A549 (cell line): ENCODE results near the gene NXNL1. TPM values are rescaled to one million over a fixed set of nuclear protein-coding genes. Genes with fewer than 3 reads are reported as not detected.

Experiments
- ATAC-seq, 2 experiments: fragments of 200-7000 bp in 1 of 2; fragments of >200 bp in 1 of 2; cut with Nextera tagmentation in 1 of 2; cut with Tn5 transposase in 1 of 2; 3 replicates each; pipeline versions ENCODE4 v1.8.0 to v1.9.1; 2018 to 2020; ENCODE audit warnings: mild to moderate bottlenecking in 1 of 2, moderate library complexity in 1 of 2
- CTCF ChIA-PET: fragments of 300-600 bp; sonication (Branson Sonifier 250); formaldehyde crosslinking; extraction: SDS; loops from one replicate; lab custom pipeline; 2021; ENCODE audit warnings: antibody characterized with exemption, inconsistent platforms; lab: Yijun Ruan, JAX
- POLR2A ChIA-PET: fragments of 350-600 bp; formaldehyde crosslinking; extraction: SDS; loops from one replicate; lab custom pipeline; 2021; ENCODE audit warnings: antibody characterized with exemption, inconsistent platforms; lab: Yijun Ruan, JAX
- DNase-seq, 2 experiments: peaks; one replicate each; pipeline versions ENCODE4 v3.0.0 to v3.0.0-alpha.2; 2011 to 2016; ENCODE audit warnings: low read depth in 1 of 2, low spot score in 1 of 2
- FAIRE-seq: peaks from 2 replicates; lab custom pipeline; 2011; peaks lifted over from hg19 to GRCh38; lab: Jason Lieb, UNC
- H3K27ac ChIP-seq, 2 experiments: fragments of >200 bp; sonication (Bioruptor Twin); formaldehyde crosslinking; 3 replicates each; pipeline ENCODE4 v1.5.1; 2016 to 2017
- H3K4me1 ChIP-seq: fragments of >200 bp; sonication (Bioruptor Twin); formaldehyde crosslinking; 3 replicates; pipeline ENCODE4 v1.6.1; 2016
- H3K4me2 ChIP-seq: fragments of >200 bp; sonication (Bioruptor Twin); formaldehyde crosslinking; 3 replicates; pipeline ENCODE4 v1.6.1; 2016
- H3K4me3 ChIP-seq: fragments of >200 bp; sonication (Bioruptor Twin); formaldehyde crosslinking; 3 replicates; pipeline ENCODE4 v1.5.1; 2016
- H3K9me3 ChIP-seq: fragments of >200 bp; sonication (Bioruptor Twin); formaldehyde crosslinking; 3 replicates; pipeline ENCODE4 v1.6.1; 2016
- CBX8 ChIP-seq: fragments of 200-600 bp; sonication (generic); IDR thresholded peaks from 2 replicates; pipeline ENCODE4 v1.6.1; 2016
- CEBPB ChIP-seq, 2 experiments: fragments of >200 bp in 1 of 2; sonication (Bioruptor Twin) in 1 of 2; formaldehyde crosslinking in 1 of 2; IDR thresholded peaks; 2 replicates each; pipeline ENCODE4 v1.6.1; 2012 to 2016
- CHD2 ChIP-seq: fragments of 150-350 bp; IDR thresholded peaks from 2 replicates; pipeline ENCODE4 v1.6.1; 2014; ENCODE audit warnings: low read length; ENCODE audit not compliant: partially characterized antibody
- CHD4 ChIP-seq: fragments of 200-600 bp; sonication (generic); IDR thresholded peaks from 2 replicates; pipeline ENCODE4 v1.6.1; 2016; ENCODE audit warnings: antibody characterized with exemption, mild to moderate bottlenecking, borderline replicate concordance
- EHF ChIP-seq: fragments of 250-450 bp; sonication (Bioruptor Pico); IDR thresholded peaks from 2 replicates; pipeline ENCODE4 v1.5.0; 2020; ENCODE audit warnings: mild to moderate bottlenecking
- EHMT2 ChIP-seq: fragments of 200-600 bp; sonication (generic); IDR thresholded peaks from 2 replicates; pipeline ENCODE4 v1.6.1; 2016; ENCODE audit warnings: antibody characterized with exemption, low read depth, mild to moderate bottlenecking, moderate library complexity
- ELK1 ChIP-seq: fragments of 150-350 bp; IDR thresholded peaks from 2 replicates; pipeline ENCODE4 v1.6.1; 2014; ENCODE audit warnings: low read depth, mild to moderate bottlenecking, low read length
- ESRRA ChIP-seq: fragments of 150-350 bp; IDR thresholded peaks from 2 replicates; pipeline ENCODE4 v1.6.1; 2014; ENCODE audit warnings: mild to moderate bottlenecking, low read length, borderline replicate concordance
- HMGXB4 ChIP-seq: fragments of 250-450 bp; sonication (Bioruptor Pico); IDR thresholded peaks from 2 replicates; pipeline ENCODE4 v1.5.0; 2021; ENCODE audit warnings: mild to moderate bottlenecking, moderate library complexity, borderline replicate concordance
- HOXB13 ChIP-seq: fragments of 250-450 bp; sonication (Bioruptor Pico); IDR thresholded peaks from 2 replicates; pipeline ENCODE4 v1.5.0; 2020; ENCODE audit warnings: low read depth, mild to moderate bottlenecking, moderate library complexity
- JUN ChIP-seq, 2 experiments: fragments of >200 bp; sonication (Bioruptor Twin); formaldehyde crosslinking; IDR thresholded peaks; 2 replicates in 1 of 2; 3 replicates in 1 of 2; pipeline ENCODE4 v1.6.1; 2016 to 2017
- KDM1A ChIP-seq: fragments of 200-600 bp; sonication (generic); IDR thresholded peaks from 2 replicates; pipeline ENCODE4 v1.6.1; 2016; ENCODE audit warnings: low read depth, mild to moderate bottlenecking
- KDM5A ChIP-seq: fragments of 200-600 bp; sonication (generic); IDR thresholded peaks from 2 replicates; pipeline ENCODE4 v1.6.1; 2016; ENCODE audit warnings: antibody characterized with exemption, mild to moderate bottlenecking
- NR3C1 ChIP-seq: fragments of >200 bp; sonication (Bioruptor Twin); formaldehyde crosslinking; IDR thresholded peaks from 3 replicates; pipeline ENCODE4 v1.6.1; 2017
- POLR2A ChIP-seq: IDR thresholded peaks from 2 replicates; pipeline ENCODE4 v1.6.1; 2012; ENCODE audit warnings: mild to moderate bottlenecking, low read length
- POLR2AphosphoS2 ChIP-seq: conservative IDR thresholded peaks from 2 replicates; pipeline ENCODE4 v1.6.1; 2012; ENCODE audit warnings: low read length, improper control_type of control experiment, inconsistent platforms
- RAD21 ChIP-seq, 2 experiments: fragments of >200 bp in 1 of 2; sonication (Bioruptor Twin) in 1 of 2; formaldehyde crosslinking in 1 of 2; IDR thresholded peaks in 1 of 2; conservative IDR thresholded peaks in 1 of 2; 2 replicates in 1 of 2; 3 replicates in 1 of 2; pipeline ENCODE4 v1.6.1; 2012 to 2018; ENCODE audit warnings: inconsistent platforms in 1 of 2
- RARB ChIP-seq: fragments of 250-450 bp; sonication (Bioruptor Pico); IDR thresholded peaks from 2 replicates; pipeline ENCODE4 v1.8.0; 2021; ENCODE audit warnings: mild to moderate bottlenecking, moderate library complexity
- SMC3 ChIP-seq: fragments of >200 bp; sonication (Bioruptor Twin); formaldehyde crosslinking; IDR thresholded peaks from 3 replicates; pipeline ENCODE4 v1.6.1; 2018; ENCODE audit warnings: inconsistent platforms
- SREBF2 ChIP-seq: fragments of 450-650 bp; IDR thresholded peaks from 2 replicates; pipeline ENCODE4 v1.6.1; 2014; ENCODE audit warnings: mild to moderate bottlenecking, moderate library complexity
- ZC3H11A ChIP-seq: fragments of 450-650 bp; IDR thresholded peaks from 2 replicates; pipeline ENCODE4 v1.6.1; 2014; ENCODE audit warnings: antibody characterized with exemption, mild to moderate bottlenecking
- ZFP36 ChIP-seq: fragments of 450-650 bp; IDR thresholded peaks from 2 replicates; pipeline ENCODE4 v1.6.1; 2014; ENCODE audit warnings: borderline replicate concordance; ENCODE audit not compliant: partially characterized antibody
- ZNF302 ChIP-seq: fragments of 250-450 bp; sonication (Bioruptor Pico); IDR thresholded peaks from 2 replicates; pipeline ENCODE4 v1.9.0; 2021; ENCODE audit warnings: inconsistent platforms, mild to moderate bottlenecking, moderate library complexity
- WGBS: methylation state at CpG from one replicate; pipeline ENCODE4 v1.1.6; 2017; ENCODE audit errors: missing lambda C conversion rate; 5-methylcytosine and 5-hydroxymethylcytosine counted together
- polyA plus RNA-seq, 4 experiments: library from polyadenylated mRNA; depleted of rRNA in 3 of 4; stranded (reverse); fragments of >200 nt; fragmentation: RNase III in 1 of 4; extraction: RNeasy Plus Mini Kit Qiagen cat#74134 plus additional on column Dnase treatment in 1 of 4; gene quantifications; 2 replicates in 3 of 4; 3 replicates in 1 of 4; pipeline ENCODE4 v1.2.3, GENCODE V29; 2011 to 2017
- TF ChIP-seq, protein P1 (sequence below): fragments of >200 bp; sonication (Bioruptor Twin); formaldehyde crosslinking; IDR thresholded peaks from 3 replicates; pipeline ENCODE4 v1.5.1; 2016

The NXNL1 gene
- polyA plus RNA-seq, 2 of the 4 experiments (the other 2 are of a cell fraction), result not detected

- no peak for TF ChIP-seq NR3C1
- no peak for TF ChIP-seq RARB
- no peak for TF ChIP-seq EHF (CRISPR knock-in tag)
- no peak for TF ChIP-seq CEBPB (IDR thresholded peaks at IDR 0.05)
- no peak for TF ChIP-seq ZC3H11A
- no peak for TF ChIP-seq KDM1A
- TF ChIP-seq JUN (IDR thresholded peaks at IDR 0.05), result no peak
- no peak for TF ChIP-seq POLR2AphosphoS2
- TF ChIP-seq HMGXB4, result no peak
- no peak for TF ChIP-seq ELK1
- no peak for TF ChIP-seq ZFP36
- no peak for TF ChIP-seq POLR2A
- no peak for TF ChIP-seq ZNF302 (CRISPR knock-in tag)
- no peak for TF ChIP-seq SREBF2
- no peak for TF ChIP-seq KDM5A
- TF ChIP-seq, protein P1, sequence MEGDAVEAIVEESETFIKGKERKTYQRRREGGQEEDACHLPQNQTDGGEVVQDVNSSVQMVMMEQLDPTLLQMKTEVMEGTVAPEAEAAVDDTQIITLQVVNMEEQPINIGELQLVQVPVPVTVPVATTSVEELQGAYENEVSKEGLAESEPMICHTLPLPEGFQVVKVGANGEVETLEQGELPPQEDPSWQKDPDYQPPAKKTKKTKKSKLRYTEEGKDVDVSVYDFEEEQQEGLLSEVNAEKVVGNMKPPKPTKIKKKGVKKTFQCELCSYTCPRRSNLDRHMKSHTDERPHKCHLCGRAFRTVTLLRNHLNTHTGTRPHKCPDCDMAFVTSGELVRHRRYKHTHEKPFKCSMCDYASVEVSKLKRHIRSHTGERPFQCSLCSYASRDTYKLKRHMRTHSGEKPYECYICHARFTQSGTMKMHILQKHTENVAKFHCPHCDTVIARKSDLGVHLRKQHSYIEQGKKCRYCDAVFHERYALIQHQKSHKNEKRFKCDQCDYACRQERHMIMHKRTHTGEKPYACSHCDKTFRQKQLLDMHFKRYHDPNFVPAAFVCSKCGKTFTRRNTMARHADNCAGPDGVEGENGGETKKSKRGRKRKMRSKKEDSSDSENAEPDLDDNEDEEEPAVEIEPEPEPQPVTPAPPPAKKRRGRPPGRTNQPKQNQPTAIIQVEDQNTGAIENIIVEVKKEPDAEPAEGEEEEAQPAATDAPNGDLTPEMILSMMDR, result no peak
- TF ChIP-seq HOXB13 (CRISPR knock-in tag), result no peak
- no peak for TF ChIP-seq ESRRA
- Histone ChIP-seq H3K27ac (no peak overlapping the region), H3K9me3 (no peaks in the 10 kb centered on the region), H3K4me2 (no peak overlapping the region), H3K4me1 (peaks cover 7% of the 10 kb centered on the region; the same call in 1 of the 3 replicates), H3K4me3 (no peak overlapping the region)
- ATAC-seq (no peak), DNase-seq (no peak), FAIRE-seq (no peak)
- CTCF ChIA-PET, result interaction anchor here (0.6 to 3.0 kb wide), 17 partner anchors 8 to 359 kb away, joined by 3 to 28 read pairs (median 6); partner anchors contain the start of genes NXNL1 and PGLS
- POLR2A ChIA-PET, result interaction anchor here (0.9 kb wide), 1 partner anchor 269 kb away, joined by 3 read pairs; no protein-coding TSS in a partner anchor
- WGBS, result 93% methylated on average over 33 of the region's 41 CpGs
Measured at GRCh38 chr19:17497149-17497798, 36.5 kb upstream of the NXNL1 start.

- DNase-seq, result peak; percentile 66 to 84
- ChIA-PET CTCF (interaction anchor here (0.5 to 3.0 kb wide), 31 partner anchors 9 to 360 kb away, joined by 3 to 28 read pairs (median 4); partner anchors contain the start of genes NXNL1 and PGLS), POLR2A (interaction anchor here (0.5 to 1.0 kb wide), 3 partner anchors 9 to 270 kb away, joined by 3 to 6 read pairs (median 3); partner anchors contain the start of gene PGLS)
- Histone ChIP-seq H3K9me3 (no peaks in the 10 kb centered on the region), H3K4me3 (no peak overlapping the region), H3K27ac (no peak overlapping the region), H3K4me2 (no peak overlapping the region), H3K4me1 (peaks cover 7% of the 10 kb centered on the region; the same call in 1 of the 3 replicates)
- peak; percentile 43 to 47 for TF ChIP-seq RAD21 (conservative IDR thresholded peaks at IDR 0.05 in 1 of 2, IDR thresholded peaks at IDR 0.05 in 1 of 2)
- no peak for TF ChIP-seq ZFP36
- TF ChIP-seq EHMT2, result no peak
- TF ChIP-seq SMC3, result peak; percentile 68
- TF ChIP-seq CHD2, result no peak
- no peak for TF ChIP-seq CBX8
- TF ChIP-seq, protein P1, result peak; percentile 80
- no peak for TF ChIP-seq CHD4
- FAIRE-seq, result no peak
- WGBS, result 55% methylated on average over 8 of the region's 14 CpGs
- ATAC-seq, result peak; percentile 92 to 97
Measured at GRCh38 chr19:17496337-17496997, 35.7 kb upstream of the NXNL1 start.
